ENCODE results near the gene DIP2C.
"Not testable (repeated sequence)": the region's sequence is repeated elsewhere in the genome, so short reads cannot be mapped to it uniquely, and the experiment has no call there.

Gene DIP2C

GRCh38 chr10:590721-591120, 98.7 kb downstream of the DIP2C start:
- no peaks in the 10 kb centered on the region for H3K4me1 Mint-ChIP-seq
- H3K36me3 Mint-ChIP-seq: no peaks in the 10 kb centered on the region
- no peak overlapping the region for H3K4me3 Mint-ChIP-seq
- ATAC-seq (no peak), DNase-seq (ENCODE audit: low spot score in 2 of 2) (no peak)
- H3K9me3 Mint-ChIP-seq: no peaks in the 10 kb centered on the region
- no peak overlapping the region for H3K27ac Mint-ChIP-seq

GRCh38 chr10:589961-590680, 99.3 kb downstream of the DIP2C start:
- Mint-ChIP-seq H3K4me3 (no peak overlapping the region), H3K27ac (no peak overlapping the region), H3K9me3 (no peaks in the 10 kb centered on the region), H3K36me3 (no peaks in the 10 kb centered on the region), H3K4me1 (no peaks in the 10 kb centered on the region)
- no peak for DNase-seq (ENCODE audit: low spot score in 2 of 2)
- ATAC-seq: no peak

GRCh38 chr10:588246-589165, 101.0 kb downstream of the DIP2C start:
- no peaks in the 10 kb centered on the region for H3K36me3 Mint-ChIP-seq
- no peak overlapping the region for H3K27ac Mint-ChIP-seq
- DNase-seq (ENCODE audit: low spot score in 2 of 2) (no peak), ATAC-seq (no peak)
- no peaks in the 10 kb centered on the region for H3K4me1 Mint-ChIP-seq
- no peak overlapping the region for H3K4me3 Mint-ChIP-seq
- peaks cover 3% of the 10 kb centered on the region for H3K9me3 Mint-ChIP-seq

GRCh38 chr10:586716-587115, 102.8 kb downstream of the DIP2C start:
- H3K27ac Mint-ChIP-seq: no peak overlapping the region
- peaks cover 3% of the 10 kb centered on the region for H3K9me3 Mint-ChIP-seq
- ATAC-seq (no peak), DNase-seq (ENCODE audit: low spot score in 2 of 2) (no peak)
- no peaks in the 10 kb centered on the region for H3K4me1 Mint-ChIP-seq
- H3K4me3 Mint-ChIP-seq: no peak overlapping the region
- no peaks in the 10 kb centered on the region for H3K36me3 Mint-ChIP-seq

GRCh38 chr10:586151-586550, 103.3 kb downstream of the DIP2C start:
- Mint-ChIP-seq H3K9me3 (peaks cover 3% of the 10 kb centered on the region), H3K36me3 (no peaks in the 10 kb centered on the region), H3K27ac (no peak overlapping the region), H3K4me3 (no peak overlapping the region), H3K4me1 (no peaks in the 10 kb centered on the region)
- ATAC-seq: no peak
- no peak for DNase-seq (ENCODE audit: low spot score in 2 of 2)

GRCh38 chr10:585502-585901, 104.0 kb downstream of the DIP2C start:
- ATAC-seq: no peak
- H3K9me3 Mint-ChIP-seq: peaks cover 3% of the 10 kb centered on the region
- no peak overlapping the region for H3K4me3 Mint-ChIP-seq

GRCh38 chr10:584497-585290, 104.8 kb downstream of the DIP2C start:
- not testable (repeated sequence) for H3K36me3 Mint-ChIP-seq; H3K4me1 Mint-ChIP-seq; H3K4me3 Mint-ChIP-seq; ATAC-seq; H3K27ac Mint-ChIP-seq; H3K9me3 Mint-ChIP-seq; DNase-seq (ENCODE audit: low spot score in 2 of 2)

More at GRCh38 chr10:585502-585901, 104.0 kb downstream of the DIP2C start:
- no peaks in the 10 kb centered on the region for H3K36me3 Mint-ChIP-seq
- DNase-seq (ENCODE audit: low spot score in 2 of 2): no peak
- H3K4me1 Mint-ChIP-seq: no peaks in the 10 kb centered on the region
- no peak overlapping the region for H3K27ac Mint-ChIP-seq

- DNase-seq (ENCODE audit: low spot score in 2 of 2): no peak
- no peaks in the 10 kb centered on the region for H3K36me3 Mint-ChIP-seq
Measured at GRCh38 chr10:583433-583832, 106.0 kb downstream of the DIP2C start.

GRCh38 chr10:581776-582330, 107.6 kb downstream of the DIP2C start:
- Mint-ChIP-seq H3K4me3 (no peak overlapping the region), H3K36me3 (no peaks in the 10 kb centered on the region), H3K27ac (no peak overlapping the region), H3K9me3 (peaks cover 3% of the 10 kb centered on the region), H3K4me1 (no peaks in the 10 kb centered on the region)
- ATAC-seq: no peak
- DNase-seq (ENCODE audit: low spot score in 2 of 2): no peak

More at GRCh38 chr10:583433-583832, 106.0 kb downstream of the DIP2C start:
- ATAC-seq: no peak
- Mint-ChIP-seq H3K4me1 (no peaks in the 10 kb centered on the region), H3K4me3 (no peak overlapping the region), H3K27ac (no peak overlapping the region), H3K9me3 (peaks cover 3% of the 10 kb centered on the region)

- no peak overlapping the region for H3K4me3 Mint-ChIP-seq
- peaks cover 3% of the 10 kb centered on the region for H3K9me3 Mint-ChIP-seq
- no peak overlapping the region for H3K27ac Mint-ChIP-seq
- H3K4me1 Mint-ChIP-seq: no peaks in the 10 kb centered on the region
- no peak for DNase-seq (ENCODE audit: low spot score in 2 of 2)
- no peak for ATAC-seq
- H3K36me3 Mint-ChIP-seq: no peaks in the 10 kb centered on the region
Measured at GRCh38 chr10:580778-581177, 108.7 kb downstream of the DIP2C start.

- H3K4me1 Mint-ChIP-seq: no peaks in the 10 kb centered on the region
- no peak overlapping the region for H3K4me3 Mint-ChIP-seq
- H3K36me3 Mint-ChIP-seq: no peaks in the 10 kb centered on the region
- no peaks in the 10 kb centered on the region for H3K9me3 Mint-ChIP-seq
- no peak overlapping the region for H3K27ac Mint-ChIP-seq
- ATAC-seq (no peak), DNase-seq (ENCODE audit: low spot score in 2 of 2) (no peak)
Measured at GRCh38 chr10:576130-576465, 113.4 kb downstream of the DIP2C start.

GRCh38 chr10:575402-576129, 113.9 kb downstream of the DIP2C start:
- no peak overlapping the region for H3K4me3 Mint-ChIP-seq
- H3K27ac Mint-ChIP-seq: no peak overlapping the region
- H3K36me3 Mint-ChIP-seq: no peaks in the 10 kb centered on the region
- no peak for ATAC-seq
- H3K9me3 Mint-ChIP-seq: peaks cover under 1% of the 10 kb centered on the region
- H3K4me1 Mint-ChIP-seq: no peaks in the 10 kb centered on the region
- DNase-seq (ENCODE audit: low spot score in 2 of 2): no peak

GRCh38 chr10:572696-573095, 116.8 kb downstream of the DIP2C start:
- H3K27ac Mint-ChIP-seq: no peak overlapping the region
- no peak for DNase-seq (ENCODE audit: low spot score in 2 of 2)
- H3K9me3 Mint-ChIP-seq: peaks cover 4% of the 10 kb centered on the region
- ATAC-seq: no peak
- H3K4me1 Mint-ChIP-seq: no peaks in the 10 kb centered on the region
- no peaks in the 10 kb centered on the region for H3K36me3 Mint-ChIP-seq
- no peak overlapping the region for H3K4me3 Mint-ChIP-seq

GRCh38 chr10:571688-572451, 117.6 kb downstream of the DIP2C start:
- H3K9me3 Mint-ChIP-seq: peaks cover 4% of the 10 kb centered on the region
- H3K27ac Mint-ChIP-seq: no peak overlapping the region
- no peak for DNase-seq (ENCODE audit: low spot score in 2 of 2)
- no peak for ATAC-seq
- no peak overlapping the region for H3K4me3 Mint-ChIP-seq
- H3K4me1 Mint-ChIP-seq: no peaks in the 10 kb centered on the region
- H3K36me3 Mint-ChIP-seq: no peaks in the 10 kb centered on the region

Measured in stimulated activated effector memory CD8-positive, alpha-beta T cell treated with anti-CD3 and anti-CD28 coated beads, Interleukin-12 subunit alpha, Interleukin-12 subunit beta, amount 100 ng/mL, for 72 hours (primary cell).